Tibial nerve (tissue), 3 donors: ENCODE measurements around the gene KCNQ1.

ENCODE experiments used
- POLR2A ChIP-seq, 2 donors: fragments of 450-650 bp; IDR thresholded peaks; one replicate each; pipeline ENCODE4 v1.6.1; 2017; ENCODE audit warnings: antibody characterized with exemption in 2 of 2, mild to moderate bottlenecking in 2 of 2, moderate library complexity in 2 of 2
- TF ChIP-seq, protein P1 (sequence below), 5 experiments: fragments of 200-600 bp in 3 of 5; fragments of 450-650 bp in 2 of 5; sonication (generic) in 3 of 5; IDR thresholded peaks; one replicate each; pipeline ENCODE4 v1.5.1; 2016 to 2019; ENCODE audit warnings: antibody characterized with exemption in 5 of 5, mild to moderate bottlenecking in 3 of 5, moderate library complexity in 2 of 5

DNA sequence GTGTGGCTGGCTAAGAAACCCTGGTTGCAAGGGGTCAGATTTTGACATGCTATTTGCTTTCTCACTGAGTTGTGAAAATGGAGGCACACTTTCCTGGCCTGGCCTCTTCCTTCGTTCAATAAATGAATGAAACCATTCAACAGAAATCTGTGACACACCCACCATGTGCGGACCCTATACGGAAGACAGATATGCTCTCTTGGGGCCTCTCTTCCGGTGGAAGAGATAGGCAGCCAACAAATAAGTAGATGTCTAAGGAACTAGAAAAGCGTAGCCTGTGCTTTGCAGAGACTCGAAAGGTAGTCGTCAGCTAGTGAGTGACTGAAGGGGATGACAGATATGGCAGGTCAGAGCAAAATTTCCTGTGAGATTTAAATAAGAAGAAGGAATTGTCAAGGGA, 249.7 kb downstream of the KCNQ1 start:
- TF ChIP-seq, protein P1, sequence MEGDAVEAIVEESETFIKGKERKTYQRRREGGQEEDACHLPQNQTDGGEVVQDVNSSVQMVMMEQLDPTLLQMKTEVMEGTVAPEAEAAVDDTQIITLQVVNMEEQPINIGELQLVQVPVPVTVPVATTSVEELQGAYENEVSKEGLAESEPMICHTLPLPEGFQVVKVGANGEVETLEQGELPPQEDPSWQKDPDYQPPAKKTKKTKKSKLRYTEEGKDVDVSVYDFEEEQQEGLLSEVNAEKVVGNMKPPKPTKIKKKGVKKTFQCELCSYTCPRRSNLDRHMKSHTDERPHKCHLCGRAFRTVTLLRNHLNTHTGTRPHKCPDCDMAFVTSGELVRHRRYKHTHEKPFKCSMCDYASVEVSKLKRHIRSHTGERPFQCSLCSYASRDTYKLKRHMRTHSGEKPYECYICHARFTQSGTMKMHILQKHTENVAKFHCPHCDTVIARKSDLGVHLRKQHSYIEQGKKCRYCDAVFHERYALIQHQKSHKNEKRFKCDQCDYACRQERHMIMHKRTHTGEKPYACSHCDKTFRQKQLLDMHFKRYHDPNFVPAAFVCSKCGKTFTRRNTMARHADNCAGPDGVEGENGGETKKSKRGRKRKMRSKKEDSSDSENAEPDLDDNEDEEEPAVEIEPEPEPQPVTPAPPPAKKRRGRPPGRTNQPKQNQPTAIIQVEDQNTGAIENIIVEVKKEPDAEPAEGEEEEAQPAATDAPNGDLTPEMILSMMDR (IDR thresholded peaks at IDR 0.05) = no peak
- TF ChIP-seq POLR2A (IDR thresholded peaks at IDR 0.05) = no peak
